Fibroblast of mammary gland (primary cell): Measurements from ENCODE around the gene GHRL.
A peak's percentile ranks its signal among the peaks of the same experiment; 100 is the strongest.

Source experiments
- DNase-seq: peaks from one replicate; pipeline ENCODE4 v3.0.0-alpha.2; 2010; ENCODE audit warnings: low read depth
- H3K4me3 ChIP-seq: 2 replicates; pipeline ENCODE4 v1.5.1; 2011; ENCODE audit warnings: low read depth, mild to moderate bottlenecking, low read length, moderate library complexity; ENCODE audit not compliant: control insufficient read depth
- TF ChIP-seq, protein P1 (sequence below): conservative IDR thresholded peaks from 2 replicates; pipeline ENCODE4 v1.5.1; 2011; ENCODE audit warnings: low read depth, low read length, inconsistent platforms; ENCODE audit not compliant: control insufficient read depth, insufficient read depth

Gene GHRL

DNA sequence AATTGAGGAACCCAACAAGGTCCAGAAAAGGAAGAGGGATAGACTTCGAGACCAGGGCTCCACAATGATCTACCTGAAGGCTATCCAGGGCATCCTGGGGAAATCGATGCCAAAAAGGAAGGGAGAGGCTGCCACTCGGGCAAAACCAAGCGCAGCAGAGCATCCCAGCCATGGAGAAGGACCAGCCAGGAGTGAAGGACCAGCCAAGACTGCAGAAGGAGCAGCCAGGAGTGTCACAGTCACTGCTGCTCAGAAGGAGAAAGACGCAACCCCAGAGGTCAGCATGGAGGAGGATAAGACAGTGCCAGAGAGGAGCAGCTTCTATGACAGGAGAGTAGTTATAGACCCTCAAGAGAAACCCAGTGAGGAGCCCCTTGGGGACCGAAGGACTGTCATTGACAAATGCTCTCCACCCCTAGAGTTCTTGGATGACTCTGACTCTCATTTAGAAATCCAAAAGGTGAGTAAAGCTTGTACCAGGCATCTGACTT is 32.5 kb downstream of the GHRL start:
- H3K4me3 ChIP-seq: no peak overlapping the region
- DNase-seq: no peak
- TF ChIP-seq, protein P1, sequence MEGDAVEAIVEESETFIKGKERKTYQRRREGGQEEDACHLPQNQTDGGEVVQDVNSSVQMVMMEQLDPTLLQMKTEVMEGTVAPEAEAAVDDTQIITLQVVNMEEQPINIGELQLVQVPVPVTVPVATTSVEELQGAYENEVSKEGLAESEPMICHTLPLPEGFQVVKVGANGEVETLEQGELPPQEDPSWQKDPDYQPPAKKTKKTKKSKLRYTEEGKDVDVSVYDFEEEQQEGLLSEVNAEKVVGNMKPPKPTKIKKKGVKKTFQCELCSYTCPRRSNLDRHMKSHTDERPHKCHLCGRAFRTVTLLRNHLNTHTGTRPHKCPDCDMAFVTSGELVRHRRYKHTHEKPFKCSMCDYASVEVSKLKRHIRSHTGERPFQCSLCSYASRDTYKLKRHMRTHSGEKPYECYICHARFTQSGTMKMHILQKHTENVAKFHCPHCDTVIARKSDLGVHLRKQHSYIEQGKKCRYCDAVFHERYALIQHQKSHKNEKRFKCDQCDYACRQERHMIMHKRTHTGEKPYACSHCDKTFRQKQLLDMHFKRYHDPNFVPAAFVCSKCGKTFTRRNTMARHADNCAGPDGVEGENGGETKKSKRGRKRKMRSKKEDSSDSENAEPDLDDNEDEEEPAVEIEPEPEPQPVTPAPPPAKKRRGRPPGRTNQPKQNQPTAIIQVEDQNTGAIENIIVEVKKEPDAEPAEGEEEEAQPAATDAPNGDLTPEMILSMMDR: no peak

DNA sequence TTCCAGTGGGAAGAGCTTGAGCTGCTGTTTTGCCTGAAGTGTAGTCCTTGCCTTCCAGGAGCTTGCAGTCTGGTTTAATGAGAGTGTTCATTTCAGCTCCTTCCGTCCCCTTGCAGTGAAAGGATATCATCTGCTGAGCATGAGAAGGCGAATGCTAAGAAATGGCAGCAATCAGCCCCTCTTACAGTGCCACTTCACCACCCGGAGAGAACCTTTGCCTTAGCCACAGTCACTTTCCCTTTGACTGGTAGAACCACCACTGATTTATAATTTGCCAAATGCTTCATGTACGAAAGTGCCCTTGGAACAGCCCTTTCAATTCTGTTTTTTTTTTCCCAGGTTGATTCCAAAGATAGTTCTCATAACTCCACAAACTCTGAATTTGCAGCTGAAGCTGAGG is 32.9 kb downstream of the GHRL start:
- DNase-seq: no peak
- TF ChIP-seq, protein P1: no peak
- H3K4me3 ChIP-seq: no peak overlapping the region

DNA sequence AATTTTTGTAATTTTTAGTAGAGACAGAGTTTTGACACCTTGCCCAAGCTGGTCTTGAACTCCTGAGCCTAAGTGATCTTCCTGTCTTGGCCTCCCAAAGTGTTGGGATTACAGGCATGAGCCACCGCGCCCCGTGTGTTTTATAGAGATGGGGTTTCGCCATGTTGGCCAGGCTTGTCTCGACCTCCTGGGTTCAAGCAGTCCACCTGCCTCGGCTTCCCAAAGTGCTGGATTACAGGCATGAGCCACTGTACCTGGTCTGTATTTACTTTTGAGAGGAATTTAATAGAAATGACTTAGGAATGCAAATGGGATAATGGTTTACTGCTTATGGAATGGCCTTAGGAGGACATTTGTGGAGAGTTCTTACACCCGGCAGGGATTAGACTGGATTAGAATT is 33.7 kb downstream of the GHRL start:
- TF ChIP-seq, protein P1: no peak
- DNase-seq: no peak
- H3K4me3 ChIP-seq: no peak overlapping the region

DNA sequence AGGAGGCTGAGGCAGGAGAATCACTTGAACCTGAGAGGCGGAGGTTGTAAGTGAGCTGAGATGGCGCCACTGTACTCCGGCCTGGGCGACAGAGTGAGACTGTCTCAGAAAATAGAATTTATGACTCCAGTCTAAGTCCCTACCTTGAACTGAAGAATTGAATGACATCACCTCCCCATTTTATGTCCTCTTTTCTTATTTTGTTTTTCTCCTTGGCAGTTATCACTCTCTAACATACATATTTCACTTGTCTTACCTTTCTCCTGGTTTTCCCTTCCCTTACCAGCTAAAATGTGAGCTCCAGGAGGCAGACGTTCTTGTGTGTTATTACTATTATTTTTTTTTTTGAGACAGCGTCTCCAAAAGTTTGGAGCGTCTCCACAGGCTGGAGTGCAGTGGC is 36.9 kb downstream of the GHRL start:
- H3K4me3 ChIP-seq: no peak overlapping the region
- TF ChIP-seq, protein P1: no peak
- no peak for DNase-seq

DNA sequence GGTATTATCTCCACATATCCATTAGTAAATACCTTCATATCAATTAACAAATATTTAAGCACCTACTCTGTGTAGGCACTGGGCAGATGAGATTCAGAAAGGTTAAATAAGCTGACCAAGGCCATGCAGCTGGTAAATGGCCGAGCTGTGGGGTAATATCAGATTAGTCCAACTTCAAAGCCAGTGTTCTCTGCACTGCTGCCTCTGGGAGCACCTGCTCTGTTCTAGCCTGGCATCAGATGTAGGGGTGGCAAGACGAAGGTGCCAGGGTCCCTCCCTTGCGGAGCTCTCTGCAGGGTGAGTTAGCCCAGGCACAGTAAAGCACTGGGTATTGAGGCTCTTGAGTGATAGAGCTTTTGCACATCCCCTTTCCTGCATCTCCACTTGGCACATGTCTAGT is 39.0 kb downstream of the GHRL start:
- no peak overlapping the region for H3K4me3 ChIP-seq
- TF ChIP-seq, protein P1: no peak
- DNase-seq: no peak

DNA sequence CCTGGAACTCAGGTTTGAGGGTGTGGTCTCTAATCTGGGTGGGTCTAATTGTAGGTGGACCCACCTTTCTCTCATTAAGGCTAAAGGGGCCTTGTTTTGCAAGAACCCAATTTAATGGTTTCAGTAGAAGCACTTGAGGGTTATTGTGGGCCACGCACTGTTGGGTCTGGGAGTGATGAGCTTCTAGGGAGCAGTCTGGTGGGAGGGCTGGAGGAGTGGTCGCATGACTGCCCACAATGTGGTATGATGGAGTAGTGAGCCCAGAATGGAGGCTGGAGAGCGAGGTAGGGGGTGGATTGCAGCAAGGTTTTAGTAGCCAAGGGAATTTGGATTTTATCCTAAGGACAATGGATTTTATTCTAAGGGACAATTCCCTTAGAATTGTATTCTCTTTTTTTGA is 41.7 kb downstream of the GHRL start:
- TF ChIP-seq, protein P1: no peak
- DNase-seq: no peak
- H3K4me3 ChIP-seq: no peak overlapping the region

DNA sequence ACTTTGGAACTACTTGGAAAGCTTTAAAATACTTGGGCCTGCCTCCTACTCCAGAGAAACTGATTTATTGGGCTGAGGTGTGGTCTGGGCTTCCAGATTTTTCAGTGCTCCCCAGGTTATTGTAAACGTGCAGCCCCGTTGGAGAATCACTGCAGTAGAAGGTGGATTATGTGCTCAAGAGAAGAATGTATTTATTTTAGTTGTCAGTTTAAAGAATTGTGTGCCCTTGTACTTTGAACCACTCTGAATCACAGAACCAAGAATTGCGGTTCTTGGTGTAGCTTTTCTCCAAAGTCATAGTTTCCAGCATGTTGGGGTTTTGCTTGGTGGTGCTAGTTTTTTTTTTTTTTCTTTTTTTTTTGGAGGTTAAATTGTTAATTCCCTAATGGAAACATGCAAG is 42.9 kb downstream of the GHRL start:
- H3K4me3 ChIP-seq: peak overlapping the region; percentile 89
- TF ChIP-seq, protein P1: no peak
- peak; percentile 32 for DNase-seq
